Measurements from ENCODE around the gene HIVEP2.

GRCh38 chr6:142835787-142836535 is 109.0 kb downstream of the HIVEP2 start:
- TF ChIP-seq CTCF (IDR thresholded peaks at IDR 0.05) (no peak), POLR2A (IDR thresholded peaks at IDR 0.05) (no peak)
